Measurements from ENCODE around the gene KRT31. TPM values are rescaled to one million over a fixed set of nuclear protein-coding genes. Genes with fewer than 3 reads are reported as not detected.

KRT31 gene
- total RNA-seq, 2 donors from 2014 or later: not detected

DNA sequence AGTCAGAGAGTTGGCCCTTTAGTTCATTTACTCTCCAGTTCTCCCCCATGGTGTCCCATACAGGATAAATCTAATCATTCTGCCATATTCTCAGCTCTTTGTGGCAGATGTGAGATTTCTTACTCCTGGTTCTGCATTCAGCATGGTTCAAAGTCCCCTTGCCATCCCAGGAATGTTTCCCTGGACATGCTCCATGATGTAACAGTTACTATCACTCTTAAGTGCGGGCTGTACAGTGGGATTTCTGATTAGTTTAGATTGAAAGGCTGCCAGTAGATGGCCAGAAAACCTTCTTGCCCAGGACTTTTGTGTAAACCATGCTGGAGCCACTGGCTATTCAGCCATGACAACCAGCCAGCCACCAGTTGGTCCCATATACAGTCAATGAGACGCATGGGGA, 16.6 kb upstream of the KRT31 start:
- intact Hi-C loops (cut with DNase I): no loop called here

DNA sequence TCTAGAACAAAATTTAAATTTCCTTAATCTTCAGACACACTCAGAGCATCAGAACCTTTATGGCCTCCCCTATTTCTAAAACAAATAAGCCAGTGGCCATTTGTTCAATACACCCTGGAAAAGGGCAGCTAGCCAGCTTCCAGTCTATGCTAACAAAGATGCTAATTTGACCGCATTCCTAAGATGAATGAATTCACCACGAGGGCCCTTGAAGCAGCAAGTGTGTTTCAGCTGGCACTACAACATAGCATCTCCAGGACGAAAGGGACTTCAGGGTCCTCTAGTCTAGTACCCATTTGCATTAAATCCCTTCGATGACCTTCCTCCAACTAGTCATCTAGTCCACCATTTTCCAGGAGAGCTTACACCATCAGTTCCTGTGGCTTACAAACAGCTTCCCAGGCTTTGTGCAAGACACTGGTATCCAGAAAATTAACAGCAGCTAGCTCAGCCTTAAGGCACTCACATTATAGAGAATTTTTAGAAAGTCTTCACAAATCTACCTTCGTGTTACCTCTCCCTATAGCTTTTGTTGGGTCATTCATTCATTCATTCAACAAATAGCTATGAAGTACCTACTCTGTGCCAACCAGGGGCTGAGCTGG, 16.0 kb upstream of the KRT31 start:
- no peak overlapping the region for H3K27ac ChIP-seq

More for the DNA sequence above, 16.6 kb upstream of the KRT31 start:
- H3K27me3 ChIP-seq: no peaks in the 10 kb centered on the region
- no peaks in the 10 kb centered on the region for H3K36me3 ChIP-seq
- no peaks in the 10 kb centered on the region for H3K4me1 ChIP-seq
- TF ChIP-seq, protein P1, sequence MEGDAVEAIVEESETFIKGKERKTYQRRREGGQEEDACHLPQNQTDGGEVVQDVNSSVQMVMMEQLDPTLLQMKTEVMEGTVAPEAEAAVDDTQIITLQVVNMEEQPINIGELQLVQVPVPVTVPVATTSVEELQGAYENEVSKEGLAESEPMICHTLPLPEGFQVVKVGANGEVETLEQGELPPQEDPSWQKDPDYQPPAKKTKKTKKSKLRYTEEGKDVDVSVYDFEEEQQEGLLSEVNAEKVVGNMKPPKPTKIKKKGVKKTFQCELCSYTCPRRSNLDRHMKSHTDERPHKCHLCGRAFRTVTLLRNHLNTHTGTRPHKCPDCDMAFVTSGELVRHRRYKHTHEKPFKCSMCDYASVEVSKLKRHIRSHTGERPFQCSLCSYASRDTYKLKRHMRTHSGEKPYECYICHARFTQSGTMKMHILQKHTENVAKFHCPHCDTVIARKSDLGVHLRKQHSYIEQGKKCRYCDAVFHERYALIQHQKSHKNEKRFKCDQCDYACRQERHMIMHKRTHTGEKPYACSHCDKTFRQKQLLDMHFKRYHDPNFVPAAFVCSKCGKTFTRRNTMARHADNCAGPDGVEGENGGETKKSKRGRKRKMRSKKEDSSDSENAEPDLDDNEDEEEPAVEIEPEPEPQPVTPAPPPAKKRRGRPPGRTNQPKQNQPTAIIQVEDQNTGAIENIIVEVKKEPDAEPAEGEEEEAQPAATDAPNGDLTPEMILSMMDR (IDR thresholded peaks at IDR 0.05): no peak
- H3K9ac ChIP-seq (ENCODE audit: low read depth in 2 of 2, low read length in 2 of 2): no peak overlapping the region
- H3K4me3 ChIP-seq: no peak overlapping the region
- no peak for DNase-seq
- no peak overlapping the region for H3K27ac ChIP-seq
- no peaks in the 10 kb centered on the region for H3K9me3 ChIP-seq

DNA sequence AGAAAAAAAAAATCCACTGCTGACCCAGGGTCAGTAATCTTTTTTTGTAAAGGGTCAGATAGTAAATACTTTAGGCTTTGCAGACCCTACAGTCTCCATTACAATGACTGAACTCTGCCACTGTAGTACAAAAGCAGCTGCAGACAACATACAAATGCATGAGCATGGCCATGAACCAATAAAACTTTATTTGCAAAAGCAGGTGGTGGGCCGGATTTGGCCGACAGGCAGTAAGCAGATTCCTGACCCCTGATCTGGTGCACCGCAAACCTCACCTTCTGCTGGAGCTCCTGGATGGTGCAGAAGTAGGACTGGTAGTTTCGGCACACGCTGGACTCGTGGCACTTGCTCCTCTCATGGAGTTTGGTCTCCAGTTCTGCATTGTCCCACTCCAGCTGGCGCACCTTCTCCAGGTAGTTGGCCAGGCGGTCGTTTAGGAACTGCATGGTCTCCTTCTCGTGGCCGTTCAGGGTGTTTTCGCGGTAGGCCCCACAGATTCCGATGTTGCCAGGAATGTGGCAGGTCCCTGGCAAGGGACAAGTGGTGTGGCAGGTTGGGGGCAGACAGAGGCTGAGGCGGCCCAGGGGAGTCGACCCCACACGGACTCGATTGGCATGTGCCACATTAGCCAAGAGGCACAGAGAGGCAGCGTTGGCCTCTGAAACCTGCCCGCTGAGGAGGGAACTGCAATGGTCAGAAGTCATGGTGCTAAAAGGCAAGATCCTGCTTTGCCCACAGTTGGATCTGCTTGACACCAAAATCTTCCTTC, 13.8 kb upstream of the KRT31 start:
- intact Hi-C loops (cut with DNase I): no loop called here
- TF ChIP-seq, protein P1 (IDR thresholded peaks at IDR 0.05): no peak

More for the DNA sequence above, 16.0 kb upstream of the KRT31 start:
- H3K36me3 ChIP-seq: no peaks in the 10 kb centered on the region
- H3K9me3 ChIP-seq: no peaks in the 10 kb centered on the region
- H3K4me3 ChIP-seq: no peak overlapping the region
- no peak overlapping the region for H3K9ac ChIP-seq (ENCODE audit: low read depth in 2 of 2, low read length in 2 of 2)
- H3K27me3 ChIP-seq: no peaks in the 10 kb centered on the region
- TF ChIP-seq, protein P1 (IDR thresholded peaks at IDR 0.05): no peak
- no peak for DNase-seq
- H3K4me1 ChIP-seq: no peaks in the 10 kb centered on the region
- intact Hi-C loops (cut with DNase I): no loop called here

DNA sequence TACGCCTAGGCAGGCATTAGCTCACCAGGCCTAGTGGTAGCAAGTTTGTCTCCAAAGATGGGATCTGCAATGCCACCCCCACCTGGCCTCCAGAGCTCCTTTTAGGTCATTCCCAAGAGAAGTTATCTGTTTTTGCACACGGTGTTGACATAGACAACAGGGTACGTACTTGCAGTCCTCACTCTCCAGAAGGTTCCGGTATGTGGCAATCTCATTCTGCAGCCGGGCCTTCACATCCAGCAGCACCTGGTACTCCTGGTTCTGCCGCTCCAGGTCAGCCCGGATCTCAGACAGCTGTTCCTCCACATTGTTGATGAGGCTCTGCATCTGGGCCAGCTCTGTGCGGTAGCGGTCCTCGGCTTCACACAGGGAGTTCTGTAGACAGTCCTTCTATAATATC, 9.8 kb upstream of the KRT31 start:
- DNase-seq: no peak
- intact Hi-C loops (cut with DNase I): no loop called here
- TF ChIP-seq, protein P1 (IDR thresholded peaks at IDR 0.05): no peak

More for the DNA sequence above, 13.8 kb upstream of the KRT31 start:
- H3K9me3 ChIP-seq: no peaks in the 10 kb centered on the region
- no peaks in the 10 kb centered on the region for H3K27me3 ChIP-seq
- no peak for DNase-seq
- H3K27ac ChIP-seq: no peak overlapping the region
- no peak overlapping the region for H3K4me3 ChIP-seq
- H3K9ac ChIP-seq (ENCODE audit: low read depth in 2 of 2, low read length in 2 of 2): no peak overlapping the region
- no peaks in the 10 kb centered on the region for H3K4me1 ChIP-seq
- no peaks in the 10 kb centered on the region for H3K36me3 ChIP-seq

DNA sequence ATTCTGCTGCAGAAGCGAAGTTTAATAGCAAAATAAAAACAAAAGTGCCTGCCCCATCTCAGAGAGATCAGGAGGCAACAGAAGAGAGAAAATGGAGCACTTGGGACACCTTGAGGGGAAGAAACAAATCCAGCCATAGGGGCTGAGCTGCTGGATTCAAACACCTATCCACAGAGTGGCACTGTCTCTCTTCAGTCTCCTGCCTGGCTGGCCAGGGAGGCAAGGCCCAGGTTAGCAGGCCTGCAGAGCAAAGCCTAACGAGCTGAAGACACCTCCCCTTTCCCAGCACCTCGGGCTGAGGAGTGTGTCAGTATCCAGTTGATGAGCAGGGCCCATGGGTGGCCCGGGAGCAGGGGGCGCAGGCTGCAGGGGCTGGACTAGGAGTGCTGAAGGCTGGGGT, 8.8 kb upstream of the KRT31 start:
- TF ChIP-seq, protein P1 (IDR thresholded peaks at IDR 0.05): no peak
- Histone ChIP-seq H3K27me3 (no peaks in the 10 kb centered on the region), H3K4me3 (no peak overlapping the region), H3K36me3 (no peaks in the 10 kb centered on the region), H3K9me3 (no peaks in the 10 kb centered on the region), H3K9ac (ENCODE audit: low read depth in 2 of 2, low read length in 2 of 2) (no peak overlapping the region), H3K4me1 (no peaks in the 10 kb centered on the region), H3K27ac (no peak overlapping the region)
- DNase-seq: no peak
- intact Hi-C loops (cut with DNase I): no loop called here

More for the DNA sequence above, 9.8 kb upstream of the KRT31 start:
- Histone ChIP-seq H3K4me3 (no peak overlapping the region), H3K9ac (ENCODE audit: low read depth in 2 of 2, low read length in 2 of 2) (no peak overlapping the region), H3K27me3 (no peaks in the 10 kb centered on the region), H3K27ac (no peak overlapping the region), H3K36me3 (no peaks in the 10 kb centered on the region), H3K9me3 (no peaks in the 10 kb centered on the region), H3K4me1 (no peaks in the 10 kb centered on the region)

Data from colonic mucosa (tissue), 4 donors.